GM10248 (cell line): ENCODE measurements around the gene MAP2K2.

Experiments used
- CTCF ChIA-PET: fragments of 300-600 bp; sonication (Branson Sonifier 250); formaldehyde crosslinking; extraction: SDS; loops from one replicate; lab custom pipeline; 2021; ENCODE audit warnings: antibody characterized with exemption; lab: Yijun Ruan, JAX
- POLR2A ChIA-PET: fragments of 350-650 bp; sonication (Branson Sonifier 250); formaldehyde crosslinking; extraction: SDS; loops from one replicate; lab custom pipeline; 2020; ENCODE audit warnings: antibody characterized with exemption; lab: Yijun Ruan, JAX
- DNase-seq: peaks from one replicate; pipeline ENCODE4 v3.0.0; 2012; ENCODE audit errors: extremely low spot score
- CTCF ChIP-seq: IDR thresholded peaks from 2 replicates; pipeline ENCODE4 v1.5.1; 2012; ENCODE audit warnings: mild to moderate bottlenecking, low read depth; ENCODE audit errors: extremely low read depth, missing control alignments, control extremely low read depth

MAP2K2 gene

GRCh38 chr19:4063369-4064148, 60.4 kb downstream of the MAP2K2 start:
- TF ChIP-seq CTCF = no peak
- ChIA-PET CTCF (interaction anchor here (1.0 to 1.1 kb wide), 2 partner anchors 13 to 76 kb away, joined by 3 to 4 read pairs; no protein-coding TSS in a partner anchor), POLR2A (no interaction called here)
- no peak for DNase-seq

- no peak for TF ChIP-seq CTCF
- ChIA-PET CTCF (interaction anchor here (1.0 to 1.1 kb wide), 2 partner anchors 12 to 77 kb away, joined by 3 to 4 read pairs; no protein-coding TSS in a partner anchor), POLR2A (no interaction called here)
- no peak for DNase-seq
Measured at GRCh38 chr19:4062419-4063368, 61.2 kb downstream of the MAP2K2 start.

- ChIA-PET CTCF (no interaction called here), POLR2A (no interaction called here)
- TF ChIP-seq CTCF = no peak
- DNase-seq = no peak
Measured at GRCh38 chr19:4061683-4062418, 62.1 kb downstream of the MAP2K2 start.

- CTCF ChIA-PET = no interaction called here
- no peak for TF ChIP-seq CTCF
- DNase-seq = no peak
- POLR2A ChIA-PET = no interaction called here
Measured at GRCh38 chr19:4061178-4061682, 62.7 kb downstream of the MAP2K2 start.

- ChIA-PET POLR2A (interaction anchor here (0.6 kb wide), 1 partner anchor 128 kb away, joined by 3 read pairs; the partner anchor contains the start of gene NMRK2), CTCF (no interaction called here)
- TF ChIP-seq CTCF = no peak
- no peak for DNase-seq
Measured at GRCh38 chr19:4060621-4061177, 63.2 kb downstream of the MAP2K2 start.
